Measurements from ENCODE around the gene SH3PXD2A.

GRCh38 chr10:103763374-103764202 is 91.8 kb downstream of the SH3PXD2A start:
- TF ChIP-seq ZNF174 (CRISPR knock-in tag; IDR thresholded peaks at IDR 0.05): no peak
- no peak for TF ChIP-seq FOXM1 (IDR thresholded peaks at IDR 0.05; ENCODE audit: low read depth)
- TF ChIP-seq FOXM1 (CRISPR knock-in tag; IDR thresholded peaks at IDR 0.05; ENCODE audit: low read depth): no peak
- no peak for TF ChIP-seq ZNF282 (CRISPR knock-in tag; IDR thresholded peaks at IDR 0.05)

Data from K562 (cell line).